B cell (primary cell): Measurements from ENCODE around the gene ZNF148. TPM values are rescaled to one million over a fixed set of nuclear protein-coding genes. Genes with fewer than 3 reads are reported as not detected.

Experiments used
- ATAC-seq: fragments of 200-7000 bp; cut with Tn5 transposase; one replicate; pipeline ENCODE4 v1.10.0; 2021; ENCODE audit warnings: low read depth, mild to moderate bottlenecking, moderate number of reproducible peaks, moderate library complexity
- CTCF ChIA-PET: fragments of 350-600 bp; sonication (Branson Sonifier 250); formaldehyde crosslinking; loops from one replicate; lab custom pipeline; 2021; ENCODE audit warnings: antibody characterized with exemption, inconsistent platforms; lab: Charles Lee
- POLR2A ChIA-PET: fragments of 350-600 bp; sonication (Branson Sonifier 250); formaldehyde crosslinking; loops from one replicate; lab custom pipeline; 2021; ENCODE audit warnings: antibody characterized with exemption; lab: Charles Lee
- DNase-seq: peaks from one replicate; pipeline ENCODE4 v3.0.0; 2013
- H2AFZ ChIP-seq: 2 replicates; pipeline ENCODE4 v1.6.1; 2012; ENCODE audit warnings: mild to moderate bottlenecking, low read depth, low read length; ENCODE audit not compliant: insufficient read depth, poor library complexity, severe bottlenecking
- H3K27ac ChIP-seq, 2 donors: 1 replicate in 1 of 2; 2 replicates in 1 of 2; pipeline ENCODE4 v1.5.1; 2012 to 2013; ENCODE audit warnings: low read length in 2 of 2, mild to moderate bottlenecking in 2 of 2, moderate library complexity in 1 of 2
- H3K27me3 ChIP-seq, 4 experiments: fragments of 200-600 bp in 1 of 4; sonication (generic) in 1 of 4; replicated peaks in 1 of 4; 1 replicate in 2 of 4; 2 replicates in 2 of 4; pipeline versions ENCODE4 v1.6.1 to v1.7.0; 2013 to 2016; ENCODE audit warnings: low read length in 3 of 4, mild to moderate bottlenecking in 2 of 4, mixed read lengths in 1 of 4, moderate library complexity in 1 of 4; ENCODE audit not compliant: insufficient read depth in 4 of 4, control insufficient read depth in 3 of 4; ENCODE audit errors: control extremely low read depth in 1 of 4
- H3K36me3 ChIP-seq, 2 experiments: replicated peaks in 1 of 2; 1 replicate in 1 of 2; 2 replicates in 1 of 2; pipeline versions ENCODE4 v1.6.1 to v1.7.1; 2013; ENCODE audit warnings: low read length in 1 of 2; ENCODE audit not compliant: insufficient read depth in 2 of 2, control insufficient read depth in 1 of 2; ENCODE audit errors: control extremely low read depth in 1 of 2, extremely low read depth in 1 of 2
- H3K4me1 ChIP-seq, 2 donors: fragments of 200-600 bp in 1 of 2; sonication (generic) in 1 of 2; 1 replicate in 1 of 2; 2 replicates in 1 of 2; pipeline versions ENCODE4 v1.5.1 to v1.6.1; 2013 to 2017; ENCODE audit warnings: low read length in 2 of 2; ENCODE audit not compliant: control insufficient read depth in 2 of 2, insufficient read depth in 2 of 2
- H3K4me2 ChIP-seq: replicated peaks from 2 replicates; pipeline ENCODE3; 2012; ENCODE audit warnings: mild to moderate bottlenecking, low read depth, low read length; ENCODE audit not compliant: poor library complexity, severe bottlenecking
- H3K4me3 ChIP-seq, 5 experiments: fragments of 200-600 bp in 1 of 5; sonication (generic) in 1 of 5; 1 replicate in 3 of 5; 2 replicates in 2 of 5; pipeline versions ENCODE4 v1.5.1 to v1.7.0; 2011 to 2016; ENCODE audit warnings: low read length in 4 of 5, mild to moderate bottlenecking in 4 of 5, low read depth in 2 of 5, control low read depth in 1 of 5, moderate library complexity in 1 of 5; ENCODE audit not compliant: insufficient read depth in 1 of 5; ENCODE audit errors: control extremely low read depth in 1 of 5, extremely low read depth in 1 of 5
- H3K79me2 ChIP-seq: fragments of 200-600 bp; sonication (generic); one replicate; pipeline ENCODE4 v1.6.0; 2016; ENCODE audit warnings: low read length; ENCODE audit not compliant: control insufficient read depth, insufficient read depth
- H3K9ac ChIP-seq: fragments of 200-600 bp; sonication (generic); 2 replicates; pipeline ENCODE4 v1.6.1; 2017; ENCODE audit warnings: mild to moderate bottlenecking, low read length, moderate library complexity
- H3K9me3 ChIP-seq, 3 donors: one replicate each; pipeline versions ENCODE4 v1.6.1 to v1.7.1; 2013; ENCODE audit warnings: low read length in 2 of 3; ENCODE audit not compliant: control insufficient read depth in 2 of 3, insufficient read depth in 1 of 3; ENCODE audit errors: control extremely low read depth in 1 of 3
- H4K20me1 ChIP-seq: 2 replicates; pipeline ENCODE4 v1.6.0; 2012; ENCODE audit warnings: mild to moderate bottlenecking, low read length; ENCODE audit not compliant: insufficient read depth, control insufficient read depth, poor library complexity, severe bottlenecking
- H3K27ac Mint-ChIP-seq: one replicate; pipeline ENCODE4 v1.8.0; 2021; ENCODE audit warnings: mixed read lengths
- H3K27me3 Mint-ChIP-seq: one replicate; pipeline ENCODE4 v1.8.0; 2021; ENCODE audit warnings: mixed read lengths
- H3K4me1 Mint-ChIP-seq: one replicate; pipeline ENCODE4 v1.8.0; 2021; ENCODE audit warnings: mixed read lengths
- H3K4me3 Mint-ChIP-seq: one replicate; pipeline ENCODE4 v1.8.0; 2021; ENCODE audit warnings: mixed read lengths
- H3K9me3 Mint-ChIP-seq: one replicate; pipeline ENCODE4 v1.8.0; 2022; ENCODE audit warnings: mixed read lengths; ENCODE audit not compliant: insufficient read depth
- EZH2 ChIP-seq: IDR thresholded peaks from 2 replicates; pipeline ENCODE4 v1.6.1; 2012; ENCODE audit warnings: borderline replicate concordance, low read depth, mild to moderate bottlenecking, moderate library complexity, low read length; ENCODE audit not compliant: insufficient read depth, poor library complexity, severe bottlenecking
- WGBS: methylation state at CpG from one replicate; pipeline ENCODE4 v1.1.5; 2013; ENCODE audit warnings: missing lambda C conversion rate; ENCODE audit not compliant: insufficient coverage; 5-methylcytosine and 5-hydroxymethylcytosine counted together
- intact Hi-C: fragments of 100-400 bp; cut with micrococcal nuclease; formaldehyde crosslinking; loops from one replicate; pipeline ENCODE4 v1.10.0; 2022
- polyA plus RNA-seq: library from polyadenylated mRNA; depleted of rRNA; stranded (reverse); fragments of >200 nt; gene quantifications from 2 replicates; pipeline ENCODE4 v1.2.3, GENCODE V29; 2012
- total RNA-seq, 2 donors: library from RNA; stranded (reverse); fragments of 120-200 nt in 1 of 2; gene quantifications; 1 replicate in 1 of 2; 2 replicates in 1 of 2; pipeline versions ENCODE4 v1.2.3 to v1.2.4, GENCODE V29; 2013 to 2022
- TF ChIP-seq, protein P1 (sequence below): fragments of 200-600 bp; IDR thresholded peaks from one replicate; pipeline ENCODE4 v1.8.0; 2022; ENCODE audit warnings: antibody characterized with exemption, mild to moderate bottlenecking

Gene ZNF148
- total and polyA plus RNA-seq, 2 donors (not counting 1 experiment from before 2014, with no cell fraction given): 8.1 to 71.5 TPM

DNA sequence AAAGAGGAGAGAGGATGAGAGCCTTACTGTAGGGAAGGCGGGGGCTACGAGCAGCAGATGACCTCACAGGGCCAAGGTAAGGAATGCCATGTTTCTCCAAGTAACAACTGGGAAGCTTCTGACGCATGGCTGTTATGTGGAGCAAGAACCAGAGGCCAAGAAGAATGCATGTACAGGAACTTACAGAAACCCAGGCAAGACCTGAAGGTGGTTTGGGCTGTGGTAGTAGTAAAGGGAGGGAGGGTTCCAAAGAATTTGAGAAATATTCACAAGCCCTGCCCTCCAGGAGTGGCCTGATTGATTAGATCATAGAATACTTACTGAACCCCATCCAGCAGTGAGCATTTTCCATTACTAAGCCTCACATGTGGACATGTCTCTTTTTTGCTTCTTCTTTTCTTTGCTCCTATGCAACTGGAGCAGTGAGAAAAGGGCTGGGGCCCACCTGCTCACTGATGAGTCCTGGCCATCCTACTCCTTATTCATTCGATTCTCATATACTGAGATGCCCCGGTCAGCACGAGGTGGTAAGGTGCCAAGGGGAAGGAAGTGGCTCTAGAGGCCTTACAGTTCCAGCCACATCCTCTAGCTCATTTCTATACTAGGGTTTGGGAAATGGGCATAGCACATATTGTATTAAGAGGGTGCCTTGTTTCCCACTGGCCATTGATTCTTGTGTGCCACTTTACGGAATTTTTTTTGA, 154.2 kb downstream of the ZNF148 start:
- Histone ChIP-seq H3K4me3 (no peak overlapping the region), H3K27me3 (no peaks in the 10 kb centered on the region), H3K4me1 (no peaks in the 10 kb centered on the region), H2AFZ (no peak overlapping the region), H3K4me2 (no peak overlapping the region), H3K27ac (no peak overlapping the region), H3K79me2 (no peaks in the 10 kb centered on the region), H4K20me1 (no peaks in the 10 kb centered on the region), H3K36me3 (no peaks in the 10 kb centered on the region), H3K9me3 (no peaks in the 10 kb centered on the region), H3K9ac (no peak overlapping the region)
- ChIA-PET POLR2A (interaction anchor here (0.6 kb wide), 1 partner anchor 226 kb away, joined by 3 read pairs; no protein-coding TSS in a partner anchor), CTCF (no interaction called here)
- Mint-ChIP-seq H3K9me3 (no peaks in the 10 kb centered on the region), H3K27ac (no peak overlapping the region), H3K27me3 (no peaks in the 10 kb centered on the region), H3K4me3 (no peak overlapping the region), H3K4me1 (peaks cover 3% of the 10 kb centered on the region)
- ATAC-seq: no peak
- no peak for DNase-seq
- 96% methylated on average over 3 of the region's 7 CpGs for WGBS
- TF ChIP-seq EZH2: no peak
- TF ChIP-seq, protein P1, sequence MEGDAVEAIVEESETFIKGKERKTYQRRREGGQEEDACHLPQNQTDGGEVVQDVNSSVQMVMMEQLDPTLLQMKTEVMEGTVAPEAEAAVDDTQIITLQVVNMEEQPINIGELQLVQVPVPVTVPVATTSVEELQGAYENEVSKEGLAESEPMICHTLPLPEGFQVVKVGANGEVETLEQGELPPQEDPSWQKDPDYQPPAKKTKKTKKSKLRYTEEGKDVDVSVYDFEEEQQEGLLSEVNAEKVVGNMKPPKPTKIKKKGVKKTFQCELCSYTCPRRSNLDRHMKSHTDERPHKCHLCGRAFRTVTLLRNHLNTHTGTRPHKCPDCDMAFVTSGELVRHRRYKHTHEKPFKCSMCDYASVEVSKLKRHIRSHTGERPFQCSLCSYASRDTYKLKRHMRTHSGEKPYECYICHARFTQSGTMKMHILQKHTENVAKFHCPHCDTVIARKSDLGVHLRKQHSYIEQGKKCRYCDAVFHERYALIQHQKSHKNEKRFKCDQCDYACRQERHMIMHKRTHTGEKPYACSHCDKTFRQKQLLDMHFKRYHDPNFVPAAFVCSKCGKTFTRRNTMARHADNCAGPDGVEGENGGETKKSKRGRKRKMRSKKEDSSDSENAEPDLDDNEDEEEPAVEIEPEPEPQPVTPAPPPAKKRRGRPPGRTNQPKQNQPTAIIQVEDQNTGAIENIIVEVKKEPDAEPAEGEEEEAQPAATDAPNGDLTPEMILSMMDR: no peak
- intact Hi-C loops: no loop called here

DNA sequence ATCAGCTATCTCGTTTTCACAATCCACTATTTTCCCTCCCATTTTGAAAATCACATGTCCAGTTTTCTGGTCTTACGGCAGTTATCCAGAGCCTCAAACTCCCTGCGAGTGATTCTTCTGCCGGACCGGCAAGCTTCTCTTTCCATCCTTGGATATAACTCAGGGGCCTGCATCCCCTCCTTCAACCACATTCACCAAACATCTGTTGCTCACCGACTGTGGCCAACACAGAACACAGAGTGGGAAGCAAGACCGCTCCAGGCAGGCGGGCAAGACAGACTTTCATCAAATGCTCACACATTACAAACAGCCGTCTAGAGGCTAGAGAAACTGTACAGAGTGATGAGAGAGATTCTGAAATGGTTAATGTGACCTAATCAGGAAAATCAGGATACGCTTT, 154.9 kb downstream of the ZNF148 start:
- 97% methylated on average over 6 of the region's 10 CpGs for WGBS
- H3K27ac ChIP-seq: no peak overlapping the region
- no peaks in the 10 kb centered on the region for H3K9me3 ChIP-seq
- Mint-ChIP-seq H3K27me3 (no peaks in the 10 kb centered on the region), H3K9me3 (no peaks in the 10 kb centered on the region), H3K4me1 (peaks cover 3% of the 10 kb centered on the region), H3K27ac (no peak overlapping the region), H3K4me3 (no peak overlapping the region)
- DNase-seq (no peak), ATAC-seq (no peak)
- POLR2A ChIA-PET: no interaction called here
- no peaks in the 10 kb centered on the region for H3K4me1 ChIP-seq
- CTCF ChIA-PET: no interaction called here
- no peaks in the 10 kb centered on the region for H3K36me3 ChIP-seq
- no peaks in the 10 kb centered on the region for H3K27me3 ChIP-seq
- intact Hi-C loops: no loop called here
- H4K20me1 ChIP-seq: no peaks in the 10 kb centered on the region
- TF ChIP-seq, protein P1: no peak
- TF ChIP-seq EZH2: no peak
- no peak overlapping the region for H3K4me2 ChIP-seq
- H3K9ac ChIP-seq: no peak overlapping the region
- no peak overlapping the region for H2AFZ ChIP-seq
- no peaks in the 10 kb centered on the region for H3K79me2 ChIP-seq
- no peak overlapping the region for H3K4me3 ChIP-seq
